ENCODE results near the gene MCCC1. TPM values are rescaled to one million over a fixed set of nuclear protein-coding genes. Genes with fewer than 3 reads are reported as not detected.

MCCC1 gene
- total and polyA plus RNA-seq, 2 of the 13 experiments (the other 11 are each of a cell fraction or from before 2014, with no cell fraction given), result 11.7 to 30.1 TPM

DNA sequence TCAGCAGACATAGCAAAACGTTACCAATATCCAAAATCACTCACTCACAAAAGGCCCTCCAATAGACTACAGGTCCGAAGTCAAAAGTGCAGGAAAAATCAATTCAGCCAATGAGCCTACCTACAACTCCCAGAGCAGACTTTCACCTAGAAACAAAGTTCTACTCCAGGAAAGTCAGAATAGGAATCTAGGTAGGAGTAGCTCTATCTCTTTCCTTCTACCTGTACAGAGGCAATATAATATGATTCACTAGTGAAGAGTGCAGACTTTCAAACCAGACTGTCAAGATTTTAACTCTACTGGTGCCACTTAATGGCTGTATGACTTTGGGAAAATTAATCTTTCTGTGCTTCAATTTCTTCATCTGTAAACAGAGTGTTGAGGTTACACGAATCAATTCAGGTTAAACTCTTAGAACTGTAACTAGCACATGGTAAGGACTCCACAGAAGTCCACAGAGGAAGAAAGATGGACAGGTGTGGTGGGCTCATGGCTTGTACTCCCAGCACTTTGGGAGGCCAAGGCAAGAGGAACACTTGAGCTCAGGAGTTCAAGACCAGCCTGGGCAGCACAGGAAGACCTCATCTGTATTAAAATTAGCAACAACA is 128.4 kb downstream of the MCCC1 start (continued):
- TF ChIP-seq, protein P1, sequence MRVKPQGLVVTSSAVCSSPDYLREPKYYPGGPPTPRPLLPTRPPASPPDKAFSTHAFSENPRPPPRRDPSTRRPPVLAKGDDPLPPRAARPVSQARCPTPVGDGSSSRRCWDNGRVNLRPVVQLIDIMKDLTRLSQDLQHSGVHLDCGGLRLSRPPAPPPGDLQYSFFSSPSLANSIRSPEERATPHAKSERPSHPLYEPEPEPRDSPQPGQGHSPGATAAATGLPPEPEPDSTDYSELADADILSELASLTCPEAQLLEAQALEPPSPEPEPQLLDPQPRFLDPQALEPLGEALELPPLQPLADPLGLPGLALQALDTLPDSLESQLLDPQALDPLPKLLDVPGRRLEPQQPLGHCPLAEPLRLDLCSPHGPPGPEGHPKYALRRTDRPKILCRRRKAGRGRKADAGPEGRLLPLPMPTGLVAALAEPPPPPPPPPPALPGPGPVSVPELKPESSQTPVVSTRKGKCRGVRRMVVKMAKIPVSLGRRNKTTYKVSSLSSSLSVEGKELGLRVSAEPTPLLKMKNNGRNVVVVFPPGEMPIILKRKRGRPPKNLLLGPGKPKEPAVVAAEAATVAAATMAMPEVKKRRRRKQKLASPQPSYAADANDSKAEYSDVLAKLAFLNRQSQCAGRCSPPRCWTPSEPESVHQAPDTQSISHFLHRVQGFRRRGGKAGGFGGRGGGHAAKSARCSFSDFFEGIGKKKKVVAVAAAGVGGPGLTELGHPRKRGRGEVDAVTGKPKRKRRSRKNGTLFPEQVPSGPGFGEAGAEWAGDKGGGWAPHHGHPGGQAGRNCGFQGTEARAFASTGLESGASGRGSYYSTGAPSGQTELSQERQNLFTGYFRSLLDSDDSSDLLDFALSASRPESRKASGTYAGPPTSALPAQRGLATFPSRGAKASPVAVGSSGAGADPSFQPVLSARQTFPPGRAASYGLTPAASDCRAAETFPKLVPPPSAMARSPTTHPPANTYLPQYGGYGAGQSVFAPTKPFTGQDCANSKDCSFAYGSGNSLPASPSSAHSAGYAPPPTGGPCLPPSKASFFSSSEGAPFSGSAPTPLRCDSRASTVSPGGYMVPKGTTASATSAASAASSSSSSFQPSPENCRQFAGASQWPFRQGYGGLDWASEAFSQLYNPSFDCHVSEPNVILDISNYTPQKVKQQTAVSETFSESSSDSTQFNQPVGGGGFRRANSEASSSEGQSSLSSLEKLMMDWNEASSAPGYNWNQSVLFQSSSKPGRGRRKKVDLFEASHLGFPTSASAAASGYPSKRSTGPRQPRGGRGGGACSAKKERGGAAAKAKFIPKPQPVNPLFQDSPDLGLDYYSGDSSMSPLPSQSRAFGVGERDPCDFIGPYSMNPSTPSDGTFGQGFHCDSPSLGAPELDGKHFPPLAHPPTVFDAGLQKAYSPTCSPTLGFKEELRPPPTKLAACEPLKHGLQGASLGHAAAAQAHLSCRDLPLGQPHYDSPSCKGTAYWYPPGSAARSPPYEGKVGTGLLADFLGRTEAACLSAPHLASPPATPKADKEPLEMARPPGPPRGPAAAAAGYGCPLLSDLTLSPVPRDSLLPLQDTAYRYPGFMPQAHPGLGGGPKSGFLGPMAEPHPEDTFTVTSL (CRISPR knock-in tag; IDR thresholded peaks at IDR 0.05; ENCODE audit: borderline replicate concordance), result peak; percentile 61; the same call in 1 of the 2 replicates
- TF ChIP-seq ZMYM2 (CRISPR knock-in tag; IDR thresholded peaks at IDR 0.05), result 0 out of 2 replicates have a peak, but pooled peaks have one; percentile 21
- peak; percentile 90 for TF ChIP-seq NCOR1 (IDR thresholded peaks at IDR 0.05; ENCODE audit: borderline replicate concordance, low read length)
- TF ChIP-seq, protein P2, sequence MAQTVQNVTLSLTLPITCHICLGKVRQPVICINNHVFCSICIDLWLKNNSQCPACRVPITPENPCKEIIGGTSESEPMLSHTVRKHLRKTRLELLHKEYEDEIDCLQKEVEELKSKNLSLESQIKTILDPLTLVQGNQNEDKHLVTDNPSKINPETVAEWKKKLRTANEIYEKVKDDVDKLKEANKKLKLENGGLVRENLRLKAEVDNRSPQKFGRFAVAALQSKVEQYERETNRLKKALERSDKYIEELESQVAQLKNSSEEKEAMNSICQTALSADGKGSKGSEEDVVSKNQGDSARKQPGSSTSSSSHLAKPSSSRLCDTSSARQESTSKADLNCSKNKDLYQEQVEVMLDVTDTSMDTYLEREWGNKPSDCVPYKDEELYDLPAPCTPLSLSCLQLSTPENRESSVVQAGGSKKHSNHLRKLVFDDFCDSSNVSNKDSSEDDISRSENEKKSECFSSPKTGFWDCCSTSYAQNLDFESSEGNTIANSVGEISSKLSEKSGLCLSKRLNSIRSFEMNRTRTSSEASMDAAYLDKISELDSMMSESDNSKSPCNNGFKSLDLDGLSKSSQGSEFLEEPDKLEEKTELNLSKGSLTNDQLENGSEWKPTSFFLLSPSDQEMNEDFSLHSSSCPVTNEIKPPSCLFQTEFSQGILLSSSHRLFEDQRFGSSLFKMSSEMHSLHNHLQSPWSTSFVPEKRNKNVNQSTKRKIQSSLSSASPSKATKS (CRISPR knock-in tag; IDR thresholded peaks at IDR 0.05), result no peak
- peak; percentile 66 for TF ChIP-seq ZEB1 (IDR thresholded peaks at IDR 0.05; ENCODE audit: insufficient replicate concordance, low read depth)
- peak; percentile 89 for TF ChIP-seq HNF4A (CRISPR knock-in tag; IDR thresholded peaks at IDR 0.05)
- TF ChIP-seq ONECUT2 (CRISPR knock-in tag; IDR thresholded peaks at IDR 0.05), result peak; percentile 82
- TF ChIP-seq, protein P3, sequence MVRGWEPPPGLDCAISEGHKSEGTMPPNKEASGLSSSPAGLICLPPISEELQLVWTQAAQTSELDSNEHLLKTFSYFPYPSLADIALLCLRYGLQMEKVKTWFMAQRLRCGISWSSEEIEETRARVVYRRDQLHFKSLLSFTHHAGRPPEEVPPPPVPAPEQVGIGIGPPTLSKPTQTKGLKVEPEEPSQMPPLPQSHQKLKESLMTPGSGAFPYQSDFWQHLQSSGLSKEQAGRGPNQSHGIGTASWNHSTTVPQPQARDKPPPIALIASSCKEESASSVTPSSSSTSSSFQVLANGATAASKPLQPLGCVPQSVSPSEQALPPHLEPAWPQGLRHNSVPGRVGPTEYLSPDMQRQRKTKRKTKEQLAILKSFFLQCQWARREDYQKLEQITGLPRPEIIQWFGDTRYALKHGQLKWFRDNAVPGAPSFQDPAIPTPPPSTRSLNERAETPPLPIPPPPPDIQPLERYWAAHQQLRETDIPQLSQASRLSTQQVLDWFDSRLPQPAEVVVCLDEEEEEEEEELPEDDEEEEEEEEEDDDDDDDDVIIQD (CRISPR knock-in tag; IDR thresholded peaks at IDR 0.05; ENCODE audit: low read depth), result peak; percentile 70; the same call in 1 of the 2 replicates
- TF ChIP-seq SMARCC2 (IDR thresholded peaks at IDR 0.05), result peak; percentile 61; the same call in 1 of the 2 replicates
- 0 out of 2 replicates have a peak, but pooled peaks have one; percentile 30 for TF ChIP-seq ZNF652 (CRISPR knock-in tag; IDR thresholded peaks at IDR 0.05; ENCODE audit: borderline replicate concordance, low read depth)
- TF ChIP-seq EP300 (IDR thresholded peaks at IDR 0.05; ENCODE audit: low read depth in 2 of 2, low read length in 2 of 2), result peak in 1 of 2 experiments; percentile 8; a peak in 1 of 4 replicates
- no peak for TF ChIP-seq EP300 (CRISPR knock-in tag; IDR thresholded peaks at IDR 0.05; ENCODE audit: borderline replicate concordance)
- no peak for TF ChIP-seq FOXA1 (IDR thresholded peaks at IDR 0.05)
- no peak for TF ChIP-seq FOXA1 (CRISPR knock-in tag; IDR thresholded peaks at IDR 0.05)
- TF ChIP-seq RARA (CRISPR knock-in tag; IDR thresholded peaks at IDR 0.05), result peak; percentile 14; the same call in 1 of the 2 replicates
- TF ChIP-seq MIXL1 (CRISPR knock-in tag; IDR thresholded peaks at IDR 0.05), result 0 out of 2 replicates have a peak, but pooled peaks have one; percentile 32

Data from HepG2 (cell line).